GM12875 (cell line): Measurements from ENCODE around the gene CEP57L1.

Experiments
- H3K4me3 ChIP-seq: one replicate; pipeline ENCODE4 v1.5.1; 2011; ENCODE audit warnings: low read depth, low read length, control low read depth
- TF ChIP-seq, protein P1 (sequence below): IDR thresholded peaks from 2 replicates; pipeline ENCODE4 v1.5.1; 2011; ENCODE audit warnings: low read depth, mild to moderate bottlenecking, control low read depth, inconsistent platforms, low read length, moderate library complexity, borderline replicate concordance; ENCODE audit not compliant: insufficient read depth

The CEP57L1 gene

DNA sequence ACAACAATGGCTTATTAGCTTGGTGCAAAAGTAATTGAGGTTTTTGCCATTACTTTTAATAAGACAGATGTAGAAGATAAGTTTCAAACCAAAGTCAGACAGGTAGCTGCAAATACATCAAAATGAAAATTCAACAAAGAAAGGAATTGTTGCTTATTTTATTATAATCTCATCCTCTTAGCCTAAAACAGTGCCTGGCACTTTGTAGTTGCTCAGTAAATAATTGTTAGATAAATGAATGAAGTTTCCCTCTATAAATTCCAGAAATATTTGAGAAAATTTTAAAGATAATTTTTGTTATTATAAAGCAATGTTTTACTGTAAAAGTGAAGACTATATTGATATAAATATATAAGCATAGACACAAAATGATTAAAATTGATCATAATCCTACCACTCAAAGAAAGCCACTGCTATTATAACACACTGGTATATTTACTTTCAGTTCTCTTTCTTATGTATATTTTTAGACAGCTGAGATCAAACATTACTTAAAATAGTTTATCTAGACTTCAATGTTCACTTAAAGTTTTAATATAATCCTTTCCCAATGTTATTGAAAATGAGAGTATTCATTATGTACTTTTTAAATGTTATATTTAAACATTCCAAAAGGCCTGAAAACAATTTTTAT, 43.2 kb upstream of the CEP57L1 start:
- TF ChIP-seq, protein P1, sequence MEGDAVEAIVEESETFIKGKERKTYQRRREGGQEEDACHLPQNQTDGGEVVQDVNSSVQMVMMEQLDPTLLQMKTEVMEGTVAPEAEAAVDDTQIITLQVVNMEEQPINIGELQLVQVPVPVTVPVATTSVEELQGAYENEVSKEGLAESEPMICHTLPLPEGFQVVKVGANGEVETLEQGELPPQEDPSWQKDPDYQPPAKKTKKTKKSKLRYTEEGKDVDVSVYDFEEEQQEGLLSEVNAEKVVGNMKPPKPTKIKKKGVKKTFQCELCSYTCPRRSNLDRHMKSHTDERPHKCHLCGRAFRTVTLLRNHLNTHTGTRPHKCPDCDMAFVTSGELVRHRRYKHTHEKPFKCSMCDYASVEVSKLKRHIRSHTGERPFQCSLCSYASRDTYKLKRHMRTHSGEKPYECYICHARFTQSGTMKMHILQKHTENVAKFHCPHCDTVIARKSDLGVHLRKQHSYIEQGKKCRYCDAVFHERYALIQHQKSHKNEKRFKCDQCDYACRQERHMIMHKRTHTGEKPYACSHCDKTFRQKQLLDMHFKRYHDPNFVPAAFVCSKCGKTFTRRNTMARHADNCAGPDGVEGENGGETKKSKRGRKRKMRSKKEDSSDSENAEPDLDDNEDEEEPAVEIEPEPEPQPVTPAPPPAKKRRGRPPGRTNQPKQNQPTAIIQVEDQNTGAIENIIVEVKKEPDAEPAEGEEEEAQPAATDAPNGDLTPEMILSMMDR = no peak
- no peak overlapping the region for H3K4me3 ChIP-seq

DNA sequence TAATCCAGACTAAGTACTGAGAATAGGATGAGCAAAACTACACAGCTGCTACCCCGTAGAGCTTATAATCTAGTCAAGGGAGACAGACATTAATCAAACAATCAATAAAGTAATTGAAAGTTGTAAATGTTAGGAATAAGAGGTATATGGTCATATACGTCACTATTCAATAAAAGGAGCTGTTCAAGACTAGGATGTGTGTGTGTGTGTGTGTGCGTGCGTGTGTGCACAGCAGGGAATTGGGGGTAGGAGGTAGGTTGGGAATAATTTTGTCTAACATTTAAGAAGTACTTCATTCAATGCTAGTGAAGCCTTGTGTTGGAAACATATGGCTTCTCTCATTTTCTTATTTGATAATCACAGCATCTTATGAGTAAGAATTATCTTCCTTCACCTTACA, 42.5 kb upstream of the CEP57L1 start:
- TF ChIP-seq, protein P1 = no peak
- no peak overlapping the region for H3K4me3 ChIP-seq

DNA sequence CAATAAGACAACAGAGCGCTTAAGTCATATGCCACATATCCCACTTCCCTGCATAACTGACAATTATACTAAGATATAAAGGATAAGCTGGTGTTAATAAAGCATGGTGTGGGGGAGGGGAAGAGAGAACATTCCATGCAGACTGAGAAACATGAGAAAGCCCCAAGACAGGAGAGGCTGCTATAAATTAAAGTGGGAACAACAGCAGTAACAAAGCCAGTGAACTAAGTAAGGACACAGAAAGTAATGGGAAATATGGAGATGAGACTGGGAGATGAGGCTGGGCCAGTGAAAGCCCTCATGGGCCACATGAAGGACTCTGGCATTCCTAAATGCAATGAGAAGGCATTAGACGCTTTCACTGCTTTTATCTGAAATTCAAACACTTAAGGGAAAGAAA, 42.0 kb upstream of the CEP57L1 start:
- no peak overlapping the region for H3K4me3 ChIP-seq
- TF ChIP-seq, protein P1 = no peak

DNA sequence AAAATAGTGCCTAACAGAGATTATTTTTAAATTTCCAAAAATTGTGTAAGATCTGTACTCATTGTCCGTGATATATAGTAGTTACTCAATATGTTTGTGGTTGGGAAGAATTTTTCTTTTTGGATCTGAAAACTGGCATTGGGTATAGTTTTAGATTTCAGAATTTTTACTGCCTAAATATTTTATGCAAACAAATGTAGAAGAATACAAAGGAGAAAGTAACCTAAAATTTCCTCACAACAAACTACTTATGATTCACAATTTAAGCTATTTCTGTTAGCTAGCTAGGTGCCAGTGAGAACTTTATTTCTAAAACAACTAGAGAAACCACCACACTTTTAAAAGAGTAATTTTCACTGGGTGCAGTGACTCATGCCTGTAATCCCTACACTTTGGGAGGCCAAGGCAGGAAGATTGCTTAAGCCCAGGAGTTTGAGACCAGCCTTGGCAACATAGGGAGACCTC, 39.5 kb upstream of the CEP57L1 start:
- TF ChIP-seq, protein P1 = no peak
- H3K4me3 ChIP-seq = no peak overlapping the region

DNA sequence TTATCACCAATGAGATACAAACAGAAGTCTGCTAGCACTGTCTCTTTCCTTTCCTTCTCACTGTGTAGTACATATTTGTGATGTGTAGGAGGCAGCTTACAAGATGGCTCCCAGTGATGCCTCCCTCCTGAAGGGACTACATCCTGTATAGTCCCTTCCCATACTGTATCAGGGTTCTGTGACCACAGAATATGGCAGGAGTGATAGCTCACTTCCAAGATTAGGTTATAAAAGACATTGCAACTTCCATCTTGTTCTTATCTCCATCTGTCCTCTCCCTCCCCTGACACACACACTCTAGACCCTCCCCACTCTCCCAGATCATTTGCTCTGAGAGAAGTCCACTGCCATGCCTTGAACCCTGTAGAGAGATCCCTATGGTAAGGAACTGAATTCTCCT, 38.6 kb upstream of the CEP57L1 start:
- TF ChIP-seq, protein P1 = no peak

DNA sequence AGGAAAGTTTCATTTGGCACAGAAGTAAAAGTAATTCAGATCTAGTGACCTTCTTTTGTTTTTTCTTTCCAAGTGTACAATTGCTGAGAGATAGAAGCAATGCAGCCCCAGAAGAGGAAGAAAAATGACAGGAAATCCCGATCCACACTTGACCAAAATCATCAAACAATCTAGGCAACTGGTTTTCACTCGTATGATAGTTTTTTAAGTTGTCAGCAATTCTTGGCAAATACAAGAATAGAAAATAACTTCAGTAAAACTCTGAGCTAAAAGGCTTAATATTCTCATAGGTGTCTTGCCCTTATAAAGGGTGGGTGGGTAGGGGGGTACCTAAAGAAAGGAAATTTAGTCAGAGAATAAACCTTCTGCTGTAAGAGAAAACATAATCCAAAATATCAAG, 36.7 kb upstream of the CEP57L1 start:
- TF ChIP-seq, protein P1 = no peak
- no peak overlapping the region for H3K4me3 ChIP-seq

More for the DNA sequence above, 38.6 kb upstream of the CEP57L1 start:
- H3K4me3 ChIP-seq = no peak overlapping the region

DNA sequence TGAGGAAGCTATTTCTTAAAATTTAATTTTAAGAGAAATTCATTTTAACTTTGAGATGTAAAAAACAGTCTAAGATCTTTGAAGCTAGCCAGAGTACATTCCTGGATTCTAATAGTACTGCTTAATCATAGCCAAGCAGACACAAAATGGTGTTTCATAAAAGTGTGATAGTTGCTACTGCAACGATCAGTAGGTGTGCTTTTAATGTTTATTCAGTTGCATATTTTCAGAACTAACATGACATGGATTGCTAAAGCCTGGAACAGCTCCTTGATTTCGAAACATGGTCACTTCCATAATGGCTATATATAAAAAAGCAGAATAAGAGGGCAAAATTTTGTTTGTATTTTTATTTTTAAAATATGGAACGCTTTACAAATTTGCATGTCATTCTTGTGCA, 36.2 kb upstream of the CEP57L1 start:
- TF ChIP-seq, protein P1 = no peak
- no peak overlapping the region for H3K4me3 ChIP-seq
